Uterus (tissue), 4 donors: ENCODE results near the gene UNC13A. TPM values are rescaled to one million over a fixed set of nuclear protein-coding genes. Genes with fewer than 3 reads are reported as not detected.

Experiments
- DNase-seq, 2 donors: peaks; one replicate each; pipeline ENCODE4 v3.0.0-alpha.2; 2019 to 2020
- H3K27ac ChIP-seq, 2 donors: fragments of 200-600 bp; sonication (generic); 1 replicate in 1 of 2; 2 replicates in 1 of 2; pipeline ENCODE4 v1.5.1; 2016 to 2018
- H3K27me3 ChIP-seq, 2 donors: fragments of 200-600 bp; sonication (generic); one replicate each; pipeline ENCODE4 v1.5.1; 2018 to 2019; ENCODE audit warnings: control low read depth in 1 of 2
- H3K36me3 ChIP-seq, 2 donors: fragments of 200-600 bp; sonication (generic); one replicate each; pipeline ENCODE4 v1.5.1; 2019; ENCODE audit warnings: control low read depth in 1 of 2
- H3K4me1 ChIP-seq, 2 donors: fragments of 200-600 bp; sonication (generic); one replicate each; pipeline ENCODE4 v1.5.1; 2018 to 2019; ENCODE audit warnings: control low read depth in 1 of 2
- H3K4me3 ChIP-seq, 2 donors: fragments of 200-600 bp; sonication (generic); 1 replicate in 1 of 2; 2 replicates in 1 of 2; pipeline ENCODE4 v1.5.1; 2018 to 2019; ENCODE audit warnings: mild to moderate bottlenecking in 1 of 2
- H3K9me3 ChIP-seq, 2 donors: fragments of 200-600 bp; sonication (generic); one replicate each; pipeline ENCODE4 v1.5.1; 2019; ENCODE audit warnings: control low read depth in 1 of 2
- POLR2A ChIP-seq, 2 donors: fragments of 450-650 bp; IDR thresholded peaks; one replicate each; pipeline ENCODE4 v1.6.1; 2016; ENCODE audit warnings: antibody characterized with exemption in 2 of 2, mild to moderate bottlenecking in 1 of 2, moderate library complexity in 1 of 2
- intact Hi-C: fragments of 100-400 bp; cut with DNase I; formaldehyde crosslinking; loops from one replicate; pipeline ENCODE4 v1.15.1; 2023; ENCODE audit warnings: low total_unique reads
- total RNA-seq, 4 donors: library from RNA; depleted of rRNA in 3 of 4; stranded (reverse); fragments of >200 nt in 3 of 4; gene quantifications; one replicate each; pipeline versions ENCODE4 v1.1.0 to v1.2.4, GENCODE V29; 2014 to 2023
- TF ChIP-seq, protein P1 (sequence below), 4 experiments: fragments of 200-600 bp in 2 of 4; fragments of 450-650 bp in 2 of 4; sonication (generic) in 2 of 4; IDR thresholded peaks; one replicate each; pipeline ENCODE4 v1.5.1; 2016 to 2019; ENCODE audit warnings: antibody characterized with exemption in 4 of 4, mild to moderate bottlenecking in 2 of 4, moderate library complexity in 1 of 4
- donor health status: DM: yes; HTN: yes; CAD: no.

UNC13A gene
- total RNA-seq, 4 donors from 2014 or later: 0.21 to 0.35 (median 0.29) TPM; not detected in 1

DNA sequence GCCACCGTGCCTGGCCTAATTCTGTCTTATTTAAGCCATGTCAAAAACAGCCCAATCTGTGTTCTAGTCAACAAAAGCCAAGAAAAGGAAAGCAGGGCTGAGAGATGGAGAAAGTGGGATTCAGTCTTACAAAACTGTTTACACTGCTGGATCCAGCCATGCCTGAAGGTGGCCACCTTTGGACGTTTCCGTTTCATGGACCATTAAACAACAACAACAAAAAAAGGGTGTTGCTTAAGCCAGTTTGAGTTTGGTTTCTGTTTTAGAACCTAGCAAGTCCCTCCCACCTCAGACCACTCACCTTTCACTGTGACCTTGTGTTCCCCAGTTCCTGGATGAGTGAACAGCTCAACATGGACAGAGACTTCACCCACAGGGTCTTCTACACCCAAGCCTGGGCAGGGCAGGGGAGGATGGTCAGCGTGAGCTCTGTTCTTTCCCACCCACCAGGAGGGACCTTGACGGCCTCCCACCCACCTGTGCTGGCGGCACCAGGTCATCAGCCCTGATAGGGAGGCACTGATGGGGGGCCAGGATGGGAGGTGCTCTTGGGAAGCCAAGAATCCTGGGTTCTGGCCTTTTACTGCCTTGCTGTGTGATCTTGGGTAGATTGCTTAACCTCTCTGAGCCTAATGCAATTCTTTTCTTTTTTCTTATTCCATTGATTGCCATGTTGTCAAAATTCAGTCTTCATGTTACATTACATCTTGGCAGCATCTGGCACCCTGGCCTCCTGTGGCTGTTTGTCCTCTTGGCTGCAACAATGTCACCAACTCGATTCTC, 76.5 kb downstream of the UNC13A start:
- no peaks in the 10 kb centered on the region for H3K27me3 ChIP-seq
- H3K27ac ChIP-seq: no peak overlapping the region

DNA sequence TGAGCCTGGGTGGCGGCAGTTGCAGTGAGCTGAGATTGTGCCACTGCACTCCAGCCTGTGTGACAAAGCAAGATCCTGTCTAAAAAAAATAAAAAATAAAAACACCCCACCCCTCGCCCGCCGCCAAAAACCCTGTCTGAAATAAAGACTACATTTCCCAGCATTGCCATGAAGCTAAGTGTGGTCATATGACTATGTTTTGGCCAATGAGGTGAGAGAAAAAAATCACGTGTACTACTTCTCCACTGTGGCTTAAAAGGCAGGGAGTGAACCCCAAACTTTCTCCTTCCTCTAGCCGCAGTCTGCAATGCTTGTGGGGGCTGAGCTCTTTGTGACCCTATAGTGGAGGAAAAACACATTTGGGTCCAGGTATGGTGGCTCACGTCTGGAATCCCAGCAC, 77.8 kb downstream of the UNC13A start:
- DNase-seq: no peak
- intact Hi-C loops: no loop called here
- no peak for TF ChIP-seq POLR2A (IDR thresholded peaks at IDR 0.05)
- TF ChIP-seq, protein P1, sequence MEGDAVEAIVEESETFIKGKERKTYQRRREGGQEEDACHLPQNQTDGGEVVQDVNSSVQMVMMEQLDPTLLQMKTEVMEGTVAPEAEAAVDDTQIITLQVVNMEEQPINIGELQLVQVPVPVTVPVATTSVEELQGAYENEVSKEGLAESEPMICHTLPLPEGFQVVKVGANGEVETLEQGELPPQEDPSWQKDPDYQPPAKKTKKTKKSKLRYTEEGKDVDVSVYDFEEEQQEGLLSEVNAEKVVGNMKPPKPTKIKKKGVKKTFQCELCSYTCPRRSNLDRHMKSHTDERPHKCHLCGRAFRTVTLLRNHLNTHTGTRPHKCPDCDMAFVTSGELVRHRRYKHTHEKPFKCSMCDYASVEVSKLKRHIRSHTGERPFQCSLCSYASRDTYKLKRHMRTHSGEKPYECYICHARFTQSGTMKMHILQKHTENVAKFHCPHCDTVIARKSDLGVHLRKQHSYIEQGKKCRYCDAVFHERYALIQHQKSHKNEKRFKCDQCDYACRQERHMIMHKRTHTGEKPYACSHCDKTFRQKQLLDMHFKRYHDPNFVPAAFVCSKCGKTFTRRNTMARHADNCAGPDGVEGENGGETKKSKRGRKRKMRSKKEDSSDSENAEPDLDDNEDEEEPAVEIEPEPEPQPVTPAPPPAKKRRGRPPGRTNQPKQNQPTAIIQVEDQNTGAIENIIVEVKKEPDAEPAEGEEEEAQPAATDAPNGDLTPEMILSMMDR (IDR thresholded peaks at IDR 0.05): no peak
- Histone ChIP-seq H3K27ac (no peak overlapping the region), H3K9me3 (no peaks in the 10 kb centered on the region), H3K4me3 (no peak overlapping the region), H3K4me1 (peaks cover 0 to 6% of the 10 kb centered on the region in 2 donors), H3K36me3 (no peaks in the 10 kb centered on the region), H3K27me3 (peaks cover 0 to 3% of the 10 kb centered on the region in 2 donors)

More for the DNA sequence above, 76.5 kb downstream of the UNC13A start:
- TF ChIP-seq POLR2A (IDR thresholded peaks at IDR 0.05): no peak
- TF ChIP-seq, protein P1 (IDR thresholded peaks at IDR 0.05): no peak
- Histone ChIP-seq H3K36me3 (no peaks in the 10 kb centered on the region), H3K9me3 (no peaks in the 10 kb centered on the region), H3K4me3 (no peak overlapping the region), H3K4me1 (no peaks in the 10 kb centered on the region)
- intact Hi-C loops: no loop called here
- DNase-seq: no peak

DNA sequence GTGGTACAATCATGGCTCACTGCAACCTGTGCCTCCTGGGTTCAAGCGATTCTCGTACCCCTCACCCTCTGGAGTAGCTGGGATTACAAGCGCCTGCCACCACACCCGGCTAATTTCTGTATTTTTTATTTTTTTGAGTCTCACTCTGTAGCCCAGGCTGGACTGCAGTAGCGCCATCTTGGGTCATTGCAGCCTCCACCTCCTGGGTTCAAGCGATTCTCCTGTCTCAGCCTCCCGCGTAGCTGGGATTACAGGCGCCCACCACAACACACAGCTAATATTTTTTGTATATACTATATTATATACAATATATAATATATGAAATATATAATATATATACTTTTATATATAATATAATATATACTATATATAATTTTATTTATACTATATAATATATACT, 80.2 kb downstream of the UNC13A start:
- no peaks in the 10 kb centered on the region for H3K36me3 ChIP-seq
- H3K27ac ChIP-seq: no peak overlapping the region
- peaks cover 0 to 3% of the 10 kb centered on the region in 2 donors for H3K27me3 ChIP-seq
- no peak for DNase-seq
- H3K9me3 ChIP-seq: no peaks in the 10 kb centered on the region
- peaks cover 0 to 6% of the 10 kb centered on the region in 2 donors for H3K4me1 ChIP-seq
- intact Hi-C loops: no loop called here
- TF ChIP-seq POLR2A (IDR thresholded peaks at IDR 0.05): no peak
- TF ChIP-seq, protein P1 (IDR thresholded peaks at IDR 0.05): no peak
- no peak overlapping the region for H3K4me3 ChIP-seq

DNA sequence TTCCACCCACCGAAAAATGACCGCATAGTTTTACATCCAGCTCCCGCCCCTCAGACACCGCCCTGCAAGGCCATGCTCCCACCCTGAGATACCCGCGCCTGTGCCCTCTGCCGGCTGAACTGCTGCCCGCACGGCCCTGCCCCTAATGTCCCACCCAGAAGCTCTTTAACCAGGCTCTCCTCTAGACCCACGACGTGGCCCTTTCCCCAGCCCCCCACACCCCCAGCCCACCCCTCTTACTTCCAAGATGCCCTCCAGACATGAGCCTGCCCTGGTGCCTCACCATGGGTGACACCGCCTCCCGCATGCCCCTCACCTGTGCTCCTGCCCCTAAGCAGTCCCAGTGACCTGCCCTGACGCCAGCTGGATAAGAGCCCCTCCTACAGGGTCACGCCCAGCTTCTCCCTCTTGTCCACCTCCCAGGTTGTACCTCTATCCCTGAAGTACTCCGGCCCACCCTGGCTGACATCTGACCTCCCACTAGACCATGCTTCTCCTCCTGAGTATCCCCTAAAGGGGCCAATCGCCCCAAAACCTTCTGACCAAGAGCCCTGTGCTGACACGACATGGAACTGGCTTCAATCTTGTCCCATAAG, 81.5 kb downstream of the UNC13A start:
- no peak for DNase-seq
- peaks cover 0 to 3% of the 10 kb centered on the region in 2 donors for H3K27me3 ChIP-seq
- no peaks in the 10 kb centered on the region for H3K36me3 ChIP-seq
- H3K4me1 ChIP-seq: peaks cover 0 to 6% of the 10 kb centered on the region in 2 donors
- intact Hi-C loops: no loop called here
- TF ChIP-seq, protein P1 (IDR thresholded peaks at IDR 0.05): no peak
- TF ChIP-seq POLR2A (IDR thresholded peaks at IDR 0.05): no peak
- H3K4me3 ChIP-seq: peak overlapping the region in 1 of 2 donors; percentile 19
- no peaks in the 10 kb centered on the region for H3K9me3 ChIP-seq
- H3K27ac ChIP-seq: no peak overlapping the region
